HG03575 (cell line): Measurements from ENCODE around the gene ECE2.

Experiments
- ATAC-seq: cut with Tn5 transposase; IDR thresholded peaks from one replicate; pipeline ENCODE4 v1.9.1; 2021; ENCODE audit not compliant: unreplicated experiment, insufficient number of reproducible peaks, low FRiP score; ENCODE audit errors: extremely low read depth

Gene ECE2

DNA sequence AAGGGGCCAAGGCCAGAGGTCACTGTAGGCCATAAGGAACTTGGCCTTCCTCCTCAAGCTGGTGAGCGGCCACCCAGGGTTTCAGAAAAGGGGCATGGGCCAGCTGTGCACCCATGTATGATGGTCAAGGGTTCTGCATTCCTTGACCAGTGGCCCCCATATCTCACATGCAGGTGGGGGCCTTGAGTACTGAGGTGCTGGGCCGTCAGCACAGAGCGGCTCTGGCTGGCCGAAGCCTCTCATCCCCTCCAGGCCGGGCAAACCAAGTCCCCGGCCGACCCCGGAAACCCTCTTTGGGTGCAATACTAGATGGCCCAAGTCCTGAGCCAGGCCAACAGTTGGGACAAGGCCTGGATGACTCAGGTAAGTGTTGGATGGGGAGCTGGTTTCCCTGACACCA is 36.6 kb upstream of the ECE2 start:
- no peak for ATAC-seq

- no peak for ATAC-seq
Measured at GRCh38 chr3:184239708-184240107, 36.1 kb upstream of the ECE2 start.

- no peak for ATAC-seq
Measured at GRCh38 chr3:184240384-184241140, 35.3 kb upstream of the ECE2 start.

GRCh38 chr3:184241141-184241446 is 34.7 kb upstream of the ECE2 start:
- ATAC-seq: no peak

GRCh38 chr3:184241447-184242296 is 34.1 kb upstream of the ECE2 start:
- no peak for ATAC-seq

GRCh38 chr3:184242297-184242685 is 33.5 kb upstream of the ECE2 start:
- ATAC-seq: no peak

DNA sequence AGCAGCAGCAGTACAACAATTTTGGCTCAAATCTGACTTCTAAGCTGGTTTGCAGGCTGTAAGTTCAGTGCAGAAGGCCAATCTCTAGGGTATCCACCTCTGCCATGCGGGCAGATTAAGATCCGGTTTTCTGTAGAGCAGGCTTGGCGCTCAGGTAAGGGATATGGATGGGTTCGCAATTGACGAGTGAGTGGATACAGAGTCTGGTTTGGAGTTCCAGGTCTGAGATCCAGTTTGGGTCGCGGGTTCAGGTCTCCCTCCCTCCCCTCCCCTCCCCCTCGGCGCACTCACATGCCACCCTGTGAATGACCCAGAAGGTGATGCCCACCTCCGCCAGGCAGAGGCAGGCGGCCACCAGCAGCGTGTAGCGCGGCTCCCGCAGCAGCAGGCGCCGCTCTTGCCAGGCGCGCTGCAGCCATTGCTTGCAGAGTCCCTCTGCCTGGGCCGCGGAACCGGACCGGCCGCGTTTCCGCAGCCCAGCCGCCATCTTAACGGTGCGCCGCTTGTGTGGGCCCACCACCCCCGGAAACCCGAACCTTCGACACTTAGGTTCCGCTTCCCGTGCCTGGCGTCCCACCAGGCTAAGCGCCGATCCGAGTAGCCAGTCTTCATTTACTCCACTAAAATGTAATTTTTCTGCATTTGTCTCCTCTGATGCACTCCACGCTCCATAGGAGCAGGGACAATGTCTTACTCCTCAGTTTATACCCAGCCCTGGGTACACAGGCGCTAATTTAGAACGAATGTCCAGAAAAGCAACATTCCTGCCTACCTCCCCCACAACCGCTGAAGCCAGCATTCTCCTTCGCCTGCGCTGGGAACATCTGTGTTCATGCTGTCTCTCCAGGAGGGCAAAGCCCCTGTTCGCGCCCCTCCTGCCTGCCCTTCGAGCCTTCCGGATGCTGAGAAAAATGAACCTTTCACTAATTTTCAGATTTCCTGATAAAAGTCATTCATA is 27.1 kb upstream of the ECE2 start, which contains the start of gene ALG3:
ALG3 (minus strand) TSS at position 509 of the 958 bp plus-strand sequence; CDS start at position 487, 22 bp downstream.
- ATAC-seq: no peak

DNA sequence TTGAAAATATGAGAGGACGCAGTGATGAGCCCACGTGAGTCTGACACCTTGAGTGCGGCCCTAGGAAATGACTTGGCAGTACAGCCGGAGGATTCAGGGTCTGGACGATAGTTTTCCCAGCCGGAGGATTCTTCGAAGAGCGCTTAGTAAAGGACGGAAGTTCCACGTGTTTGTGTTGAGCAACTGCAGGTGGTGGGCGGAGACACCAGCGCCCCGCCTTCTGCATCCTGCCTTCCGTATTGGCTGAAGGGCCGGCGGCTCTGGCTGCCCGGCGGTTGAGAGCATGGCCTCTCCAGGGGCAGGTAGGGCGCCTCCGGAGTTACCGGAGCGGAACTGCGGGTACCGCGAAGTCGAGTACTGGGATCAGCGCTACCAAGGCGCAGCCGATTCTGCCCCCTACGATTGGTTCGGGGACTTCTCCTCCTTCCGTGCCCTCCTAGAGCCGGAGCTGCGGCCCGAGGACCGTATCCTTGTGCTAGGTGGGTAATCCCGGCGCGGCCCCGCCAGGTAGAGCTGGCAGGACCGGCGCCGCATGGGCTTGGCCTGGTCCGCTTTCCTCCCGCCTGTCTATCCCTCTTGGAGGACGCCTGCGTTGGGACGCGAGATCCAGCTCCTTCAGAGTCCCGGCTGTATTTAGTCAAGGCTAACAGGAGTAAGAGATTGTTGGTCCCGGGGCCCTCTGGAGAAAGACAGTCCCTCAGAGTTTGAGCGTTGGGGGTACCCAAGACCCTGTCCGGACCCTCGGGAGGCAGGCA is 26.2 kb upstream of the ECE2 start, which contains the start of gene EEF1AKMT4:
EEF1AKMT4 (plus strand) TSS at position 261 of the 755 bp plus-strand sequence; CDS start at position 284, 23 bp downstream.
- ATAC-seq: peak; percentile 56

DNA sequence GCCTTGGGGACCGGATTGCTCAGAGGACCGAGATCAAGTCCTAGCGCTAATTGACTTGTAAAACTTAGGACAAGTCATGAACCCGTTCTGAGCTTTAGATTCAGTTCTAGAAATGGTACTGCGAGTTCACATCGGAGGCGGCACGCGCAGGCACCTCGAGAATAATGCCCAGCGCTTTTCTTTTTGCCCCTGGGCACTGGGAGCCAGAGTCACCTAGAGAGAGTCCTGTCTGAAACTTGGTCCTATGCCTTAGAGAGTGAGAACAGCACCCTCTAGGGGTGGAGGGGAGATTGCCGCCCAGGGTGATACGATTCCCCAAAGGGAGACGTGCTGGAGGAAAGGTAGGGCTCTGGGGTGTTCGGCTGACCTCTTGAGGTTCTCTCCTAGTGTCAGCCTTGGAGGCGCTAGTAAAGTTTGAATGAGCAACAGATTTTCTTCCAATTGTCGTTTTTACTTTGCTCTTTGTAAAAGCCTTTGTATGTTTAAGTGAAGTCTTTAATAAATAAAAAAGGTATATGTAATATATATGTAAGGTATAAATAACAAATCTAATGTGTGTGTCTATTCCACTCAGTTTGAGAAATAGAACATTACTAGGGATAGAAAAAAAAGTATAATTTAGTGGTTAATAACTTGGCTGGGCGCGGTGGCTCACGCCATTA is 25.5 kb upstream of the ECE2 start:
- ATAC-seq: peak; percentile 60

DNA sequence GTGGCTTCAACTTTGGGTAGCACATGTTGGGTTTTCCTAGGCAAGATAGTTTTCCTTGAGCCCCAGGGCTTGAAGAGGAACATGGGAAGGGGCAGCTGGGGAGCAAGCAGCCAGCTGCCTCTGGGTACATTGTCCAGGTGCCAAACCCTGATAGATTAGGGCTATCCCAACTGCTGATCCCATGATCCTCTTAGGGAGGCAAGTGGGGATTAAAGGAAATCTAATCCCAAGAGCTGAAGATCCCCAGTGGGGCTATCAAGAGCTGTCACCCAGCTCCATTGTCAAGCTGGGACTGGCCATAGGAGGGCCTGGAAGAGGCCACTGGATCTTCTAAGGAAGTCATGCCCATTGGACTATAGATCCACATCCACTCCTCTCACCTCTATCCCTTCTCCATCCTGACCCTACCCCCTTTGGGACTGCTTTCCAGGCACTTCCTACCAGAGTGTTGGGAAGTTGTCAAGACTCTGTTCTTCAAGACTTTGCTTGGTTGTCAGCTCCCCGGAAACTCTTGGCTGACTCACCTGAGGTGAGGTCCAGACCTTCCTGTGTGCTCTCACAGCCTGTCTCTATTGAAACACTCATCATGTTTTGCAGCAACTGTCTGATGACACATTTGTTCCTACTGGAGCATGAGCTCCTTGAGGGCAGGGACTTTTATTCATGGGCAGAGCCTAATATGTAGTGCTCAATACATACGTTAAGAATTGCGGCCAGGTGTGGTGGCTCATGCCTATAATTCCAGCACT is 20.4 kb upstream of the ECE2 start:
- ATAC-seq: no peak

- ATAC-seq: no peak
Measured at GRCh38 chr3:184257083-184257915, 18.5 kb upstream of the ECE2 start.

DNA sequence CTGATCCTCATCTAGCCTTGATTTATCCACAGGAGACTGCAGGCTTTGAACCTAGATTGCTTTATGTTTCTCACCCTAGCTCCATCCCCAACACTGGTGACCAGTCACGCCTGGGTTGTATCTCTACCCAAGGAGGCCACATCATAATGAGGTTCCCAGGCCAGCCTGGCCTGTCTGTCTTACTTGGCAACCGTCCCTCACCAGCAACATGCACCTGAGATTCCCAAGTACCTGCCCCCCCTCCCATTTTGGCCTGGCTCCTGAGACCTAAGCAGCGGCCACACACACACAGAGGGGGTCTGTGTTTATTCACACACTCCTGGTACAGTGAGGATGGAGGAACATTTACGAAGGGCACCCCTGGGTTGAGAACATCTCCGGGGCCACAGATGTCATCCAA is 16.9 kb upstream of the ECE2 start:
- no peak for ATAC-seq

DNA sequence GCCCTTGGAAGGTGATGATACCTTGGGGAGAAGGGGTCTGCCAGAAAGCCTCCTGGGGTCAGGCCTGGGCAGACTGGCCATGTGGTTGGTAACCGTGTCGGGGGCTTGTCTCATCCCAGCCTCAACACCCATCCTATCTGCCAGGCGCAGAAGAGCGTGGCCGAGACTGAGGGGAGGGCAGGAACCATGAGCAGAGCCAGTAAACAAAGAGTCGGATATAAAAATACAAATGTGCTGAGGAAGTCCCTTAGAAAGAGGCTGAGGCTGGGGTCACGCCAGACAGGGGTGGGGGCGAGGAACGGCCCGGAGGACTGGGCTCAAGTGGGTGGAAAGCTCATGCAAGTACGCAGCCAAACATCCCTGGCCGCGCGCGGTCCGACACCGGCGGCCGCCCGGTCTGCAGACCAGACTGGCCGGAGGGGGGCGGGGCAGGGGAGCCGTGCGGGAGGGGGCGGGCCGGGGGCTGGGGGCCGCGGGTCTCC is 16.4 kb upstream of the ECE2 start:
- no peak for ATAC-seq

DNA sequence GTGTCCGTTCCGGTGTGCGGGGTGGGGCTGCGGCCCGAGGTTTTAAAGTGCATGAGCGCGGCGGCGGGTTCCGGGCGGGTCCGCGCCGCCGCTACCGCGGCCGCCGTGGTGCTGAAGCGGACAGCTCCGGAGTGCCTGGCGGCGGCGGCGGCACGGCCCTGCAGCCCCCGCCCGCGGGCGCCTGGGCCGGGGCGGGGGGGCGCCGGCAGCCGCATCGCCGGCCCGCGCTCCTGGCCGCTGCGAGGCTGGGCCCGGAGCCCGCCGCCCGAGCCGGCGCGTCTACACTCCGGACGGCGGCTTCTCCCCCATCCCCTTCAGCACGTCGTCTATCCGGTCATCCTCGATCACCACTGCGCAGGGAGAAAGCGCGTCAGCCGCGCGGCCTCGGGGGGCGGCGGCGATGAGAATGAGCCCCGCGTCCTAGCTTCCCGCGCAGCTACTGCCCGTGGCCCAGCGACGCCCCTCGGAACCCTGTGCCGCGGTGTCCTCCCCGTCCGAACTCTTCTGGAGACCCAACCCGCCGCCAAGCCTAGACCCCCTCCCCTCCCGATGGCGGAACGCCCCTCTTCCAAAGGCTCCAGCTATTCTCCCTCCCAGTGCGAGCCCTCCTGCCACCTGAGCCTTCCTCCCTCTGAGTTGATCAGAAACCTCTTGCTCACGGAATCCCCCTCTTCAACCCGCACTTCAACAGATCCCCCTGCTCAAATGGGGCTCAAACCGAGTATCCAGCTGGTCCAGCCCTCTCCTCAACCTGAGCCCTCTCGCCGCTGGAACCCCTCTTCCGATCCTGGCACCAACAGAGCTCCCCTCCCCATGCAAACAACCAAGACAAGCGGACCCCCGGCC is 15.7 kb upstream of the ECE2 start:
- no peak for ATAC-seq

DNA sequence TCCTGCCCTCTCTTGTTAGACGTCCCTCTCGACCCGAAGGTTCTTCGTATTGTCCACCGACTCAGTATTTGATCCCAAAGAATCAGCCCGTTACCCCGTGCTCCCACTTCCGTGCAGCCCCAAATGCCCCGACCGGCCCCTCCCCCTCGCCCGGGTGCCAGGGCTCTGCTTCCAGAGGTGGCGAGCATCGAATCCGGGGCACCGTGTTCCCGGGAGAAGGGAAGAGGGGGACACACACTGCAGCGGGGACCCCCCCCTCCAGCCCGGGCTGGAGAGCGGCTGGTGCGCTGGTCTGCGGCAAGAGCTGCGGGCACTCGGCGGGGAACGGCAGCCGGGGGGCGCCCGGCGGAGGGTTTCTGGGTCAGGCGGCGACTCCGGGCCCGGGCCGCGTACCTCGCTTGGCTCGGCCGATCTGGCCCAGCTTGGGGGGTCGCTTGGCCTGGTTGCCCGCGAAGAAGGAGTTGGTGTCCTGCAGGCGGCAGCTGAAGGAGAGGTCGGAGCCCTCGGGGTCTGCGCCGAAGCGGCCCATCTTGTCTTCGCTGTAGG is 15.0 kb upstream of the ECE2 start:
- no peak for ATAC-seq
